Heart right ventricle (tissue), 16 donors: Measurements from ENCODE around the gene DPP9. TPM values are rescaled to one million over a fixed set of nuclear protein-coding genes. Genes with fewer than 3 reads are reported as not detected.

ENCODE experiments used
- ATAC-seq, 8 donors: fragments of 200-7000 bp; cut with Tn5 transposase; one replicate each; pipeline ENCODE4 v1.9.1; 2020; ENCODE audit warnings: mild to moderate bottlenecking in 8 of 8, moderate library complexity in 8 of 8, moderate number of reproducible peaks in 1 of 8
- DNase-seq, 2 donors: peaks; one replicate each; pipeline ENCODE4 v3.0.0-alpha.2; 2020
- H3K27ac ChIP-seq, 10 donors: fragments of 200-600 bp; sonication (generic) in 2 of 10; one replicate each; pipeline versions ENCODE4 v1.5.0 to v1.8.0; 2020 to 2022; ENCODE audit warnings: mild to moderate bottlenecking in 3 of 10
- H3K27me3 ChIP-seq, 7 donors: fragments of 200-600 bp; one replicate each; pipeline ENCODE4 v1.8.0; 2021 to 2022; ENCODE audit warnings: mild to moderate bottlenecking in 2 of 7
- H3K36me3 ChIP-seq, 9 donors: fragments of 200-600 bp; sonication (generic) in 1 of 9; one replicate each; pipeline versions ENCODE4 v1.5.0 to v1.8.0; 2020 to 2022; ENCODE audit warnings: mild to moderate bottlenecking in 2 of 9
- H3K4me1 ChIP-seq, 9 donors: fragments of 200-600 bp; sonication (generic) in 1 of 9; one replicate each; pipeline versions ENCODE4 v1.5.0 to v1.8.0; 2020 to 2022; ENCODE audit warnings: mild to moderate bottlenecking in 4 of 9
- H3K4me3 ChIP-seq, 10 donors: fragments of 200-600 bp; sonication (generic) in 2 of 10; one replicate each; pipeline versions ENCODE4 v1.5.0 to v1.8.0; 2020 to 2022; ENCODE audit warnings: mild to moderate bottlenecking in 7 of 10, moderate library complexity in 2 of 10
- H3K9me3 ChIP-seq, 11 donors: fragments of 200-600 bp in 10 of 11; sonication (generic) in 2 of 11; one replicate each; pipeline versions ENCODE4 v1.5.0 to v1.8.0; 2013 to 2022; ENCODE audit warnings: mild to moderate bottlenecking in 2 of 11, control low read depth in 1 of 11, moderate library complexity in 1 of 11
- WGBS, 2 donors: extraction: QIAGEN DNeasy Blood & Tissue Kit; methylation state at CpG; one replicate each; pipeline ENCODE4 v1.1.7; 2013; ENCODE audit warnings: inconsistent platforms in 1 of 2; 5-methylcytosine and 5-hydroxymethylcytosine counted together
- intact Hi-C, 10 donors: fragments of 100-400 bp; cut with DNase I; formaldehyde crosslinking; loops; one replicate each; pipeline versions ENCODE4 v1.11.1 to v1.14.2; 2022
- polyA plus RNA-seq, 2 donors: library from polyadenylated mRNA; stranded (reverse); fragments of 200-250 nt; gene quantifications; one replicate each; pipeline ENCODE4 v1.2.3, GENCODE V29; 2013
- total RNA-seq, 10 donors: library from RNA; stranded (reverse); fragmentation: NEBNext Ultra II Directional in 3 of 10; extraction: Animal tissue kit (Norgen Biotek cat#: 25700) in 3 of 10; gene quantifications; one replicate each; pipeline versions ENCODE4 v1.2.1 to v1.2.4, GENCODE V29; 2021 to 2023
- TF ChIP-seq, protein P1 (sequence below), 9 donors: fragments of 200-600 bp; sonication (generic) in 2 of 9; IDR thresholded peaks; one replicate each; pipeline versions ENCODE4 v1.5.0 to v1.8.0; 2021 to 2022; ENCODE audit warnings: antibody characterized with exemption in 9 of 9, mild to moderate bottlenecking in 5 of 9, moderate library complexity in 1 of 9
- donor health status: Arrhythmogenic right ventricular cardiomyopathy.
- donor health status: ischemic (EF 13 %, LVEDD 7.1; RV severe dilation, severe dysfunction).
- donor health status: healthy with polysubstance abuse.
- donor health status: DM: no; HTN: yes; CAD: no.
- donor health status: DM: no; HTN: no; CAD: no.
- donor health status: ischemic (EF 25% LVEDD 6.9; RV normal size, moderate dysfunction).
- donor health status: ischemic (EF 25% LVEDD 5.7; RV mildly dilated, moderate dysfunction).
- donor health status: healthy.
- donor health status: DM: yes; HTN: yes; CAD: no.
- donor health status: Ischemic cardiomyopathy.
- donor health status: ischemic (EF 35%, LVEDD 5.7; RV mildly dilated, moderate dysfunction).
- donor health status: nonischemic (EF 11% LVEDD 7.7; RV severe dilation, severe dysfunction).
- donor health status: DM: yes; HTN: yes; CAD: no.
- donor health status: PGD.
- donor health status: ischemic (EF 29% LVEDD 5.4; RV normal size, mild dysfunction).
- donor health status: nonischemic (EF 23%, LVEDD 6.1; RV moderate dilation, normal function).

The DPP9 gene
- total and polyA plus RNA-seq, 12 donors, result 34.0 to 52.2 (median 43.2) TPM

DNA sequence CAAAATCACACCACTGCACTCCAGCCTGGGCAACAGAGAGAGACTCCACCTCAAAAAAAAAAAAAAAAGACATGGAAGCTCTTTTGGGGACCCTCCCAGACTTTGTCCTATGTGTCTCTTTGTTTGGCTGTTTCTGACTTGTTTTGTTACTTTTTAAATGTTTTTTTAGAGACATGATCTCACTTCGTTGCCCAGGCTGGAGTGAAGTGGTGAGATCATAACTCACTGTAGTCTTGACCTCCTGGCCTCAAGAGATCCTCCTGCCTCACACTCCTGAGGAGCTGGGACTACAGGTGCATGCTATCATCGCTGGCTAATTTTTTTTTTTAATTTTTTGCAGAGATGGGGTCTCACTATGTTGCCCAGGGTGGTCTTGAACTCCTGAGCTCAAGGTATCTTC is 16.4 kb upstream of the DPP9 start:
- no peak overlapping the region for H3K4me3 ChIP-seq
- intact Hi-C loops, result loop anchor here in 1 of 10 donors (5.0 kb wide), 1 partner anchor 42 kb away; no protein-coding TSS in a partner anchor
- H3K36me3 ChIP-seq, result no peaks in the 10 kb centered on the region
- H3K27me3 ChIP-seq, result peaks cover 0 to 12% (median 0%) of the 10 kb centered on the region in 7 donors
- DNase-seq (no peak), ATAC-seq (no peak)
- 69 to 73% methylated on average over 2 of the region's 2 CpGs for WGBS, 2 donors
- no peaks in the 10 kb centered on the region for H3K9me3 ChIP-seq
- no peak overlapping the region for H3K27ac ChIP-seq
- TF ChIP-seq, protein P1, sequence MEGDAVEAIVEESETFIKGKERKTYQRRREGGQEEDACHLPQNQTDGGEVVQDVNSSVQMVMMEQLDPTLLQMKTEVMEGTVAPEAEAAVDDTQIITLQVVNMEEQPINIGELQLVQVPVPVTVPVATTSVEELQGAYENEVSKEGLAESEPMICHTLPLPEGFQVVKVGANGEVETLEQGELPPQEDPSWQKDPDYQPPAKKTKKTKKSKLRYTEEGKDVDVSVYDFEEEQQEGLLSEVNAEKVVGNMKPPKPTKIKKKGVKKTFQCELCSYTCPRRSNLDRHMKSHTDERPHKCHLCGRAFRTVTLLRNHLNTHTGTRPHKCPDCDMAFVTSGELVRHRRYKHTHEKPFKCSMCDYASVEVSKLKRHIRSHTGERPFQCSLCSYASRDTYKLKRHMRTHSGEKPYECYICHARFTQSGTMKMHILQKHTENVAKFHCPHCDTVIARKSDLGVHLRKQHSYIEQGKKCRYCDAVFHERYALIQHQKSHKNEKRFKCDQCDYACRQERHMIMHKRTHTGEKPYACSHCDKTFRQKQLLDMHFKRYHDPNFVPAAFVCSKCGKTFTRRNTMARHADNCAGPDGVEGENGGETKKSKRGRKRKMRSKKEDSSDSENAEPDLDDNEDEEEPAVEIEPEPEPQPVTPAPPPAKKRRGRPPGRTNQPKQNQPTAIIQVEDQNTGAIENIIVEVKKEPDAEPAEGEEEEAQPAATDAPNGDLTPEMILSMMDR (IDR thresholded peaks at IDR 0.05), result no peak
- peaks cover 0 to 22% (median 9%) of the 10 kb centered on the region in 9 donors for H3K4me1 ChIP-seq

DNA sequence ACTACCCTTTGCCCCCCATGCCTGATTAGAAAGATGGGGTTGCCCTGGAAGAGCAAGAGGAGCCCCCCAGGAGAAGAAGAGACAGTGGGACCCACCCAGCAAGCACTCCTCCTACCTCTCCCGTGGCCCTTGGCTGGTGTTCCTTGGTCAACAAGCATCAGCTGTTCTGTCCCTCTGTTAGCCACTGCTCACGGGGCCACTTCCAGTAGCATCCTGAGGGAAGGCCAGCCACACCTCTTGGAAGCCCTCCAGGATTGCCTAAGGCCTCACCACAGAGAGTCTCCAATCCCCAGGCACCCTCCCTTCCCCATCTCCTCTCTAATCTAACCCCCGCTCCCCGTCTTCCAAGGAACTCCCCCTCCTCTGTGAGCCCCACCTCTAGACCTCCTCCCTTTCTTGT is 15.1 kb upstream of the DPP9 start:
- TF ChIP-seq, protein P1 (IDR thresholded peaks at IDR 0.05), result no peak
- no peaks in the 10 kb centered on the region for H3K36me3 ChIP-seq
- no peak overlapping the region for H3K27ac ChIP-seq
- intact Hi-C loops, result loop anchor here in 3 of 10 donors (5.0 to 10.0 kb wide), 2 partner anchors 44 to 46 kb away; no protein-coding TSS in a partner anchor
- H3K9me3 ChIP-seq, result no peaks in the 10 kb centered on the region
- H3K4me3 ChIP-seq, result no peak overlapping the region
- H3K4me1 ChIP-seq, result peaks cover 0 to 12% (median 0%) of the 10 kb centered on the region in 9 donors
- peaks cover 0 to 12% (median 0%) of the 10 kb centered on the region in 7 donors for H3K27me3 ChIP-seq
- peak in 1 of 8 donors; percentile 47 for ATAC-seq
- WGBS, 2 donors, result 45 to 57% methylated on average over 4 of the region's 4 CpGs
- DNase-seq, result no peak

DNA sequence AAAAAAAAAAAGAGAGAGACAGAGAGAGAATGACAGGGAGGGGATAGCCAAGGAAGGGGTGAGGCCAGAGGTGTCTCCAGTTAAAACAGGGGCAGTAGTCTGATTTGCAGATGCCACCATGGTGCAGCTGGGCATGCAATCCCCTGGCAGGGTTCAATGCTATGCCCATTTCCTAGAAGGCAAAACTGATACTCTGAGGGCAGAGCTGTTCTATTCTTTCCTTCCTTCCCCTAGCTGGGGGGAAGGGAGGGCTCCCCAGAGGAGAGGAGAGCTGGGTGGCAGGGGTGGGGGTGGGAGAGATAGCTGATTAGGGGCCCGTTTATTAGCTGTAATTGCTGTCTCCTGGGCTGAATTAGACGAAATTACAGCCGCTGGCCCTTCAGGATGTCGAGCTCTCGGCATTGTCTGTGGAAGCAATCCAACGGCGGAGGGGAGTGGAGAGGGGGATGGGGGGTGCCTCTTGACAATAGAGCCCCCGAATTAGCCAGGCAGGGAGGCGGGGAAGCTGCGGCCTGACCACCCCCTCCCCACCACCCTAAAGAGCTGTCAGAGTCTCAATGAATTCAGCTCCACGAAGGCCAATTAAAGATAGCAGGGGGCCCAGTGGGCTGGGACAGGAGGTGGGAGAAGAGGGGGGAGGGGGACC is 14.4 kb upstream of the DPP9 start:
- no peak for DNase-seq
- 8 to 17% methylated on average over 11 of the region's 11 CpGs for WGBS, 2 donors
- H3K4me1 ChIP-seq, result peaks cover 0 to 11% (median 0%) of the 10 kb centered on the region in 9 donors
- no peak overlapping the region for H3K4me3 ChIP-seq
- TF ChIP-seq, protein P1 (IDR thresholded peaks at IDR 0.05), result no peak
- ATAC-seq, result no peak
- H3K36me3 ChIP-seq, result no peaks in the 10 kb centered on the region
- no peak overlapping the region for H3K27ac ChIP-seq
- no peaks in the 10 kb centered on the region for H3K9me3 ChIP-seq
- intact Hi-C loops, result loop anchor here in 3 of 10 donors (5.0 to 10.0 kb wide), 2 partner anchors 44 to 47 kb away; no protein-coding TSS in a partner anchor
- peaks cover 0 to 12% (median 0%) of the 10 kb centered on the region in 7 donors for H3K27me3 ChIP-seq

DNA sequence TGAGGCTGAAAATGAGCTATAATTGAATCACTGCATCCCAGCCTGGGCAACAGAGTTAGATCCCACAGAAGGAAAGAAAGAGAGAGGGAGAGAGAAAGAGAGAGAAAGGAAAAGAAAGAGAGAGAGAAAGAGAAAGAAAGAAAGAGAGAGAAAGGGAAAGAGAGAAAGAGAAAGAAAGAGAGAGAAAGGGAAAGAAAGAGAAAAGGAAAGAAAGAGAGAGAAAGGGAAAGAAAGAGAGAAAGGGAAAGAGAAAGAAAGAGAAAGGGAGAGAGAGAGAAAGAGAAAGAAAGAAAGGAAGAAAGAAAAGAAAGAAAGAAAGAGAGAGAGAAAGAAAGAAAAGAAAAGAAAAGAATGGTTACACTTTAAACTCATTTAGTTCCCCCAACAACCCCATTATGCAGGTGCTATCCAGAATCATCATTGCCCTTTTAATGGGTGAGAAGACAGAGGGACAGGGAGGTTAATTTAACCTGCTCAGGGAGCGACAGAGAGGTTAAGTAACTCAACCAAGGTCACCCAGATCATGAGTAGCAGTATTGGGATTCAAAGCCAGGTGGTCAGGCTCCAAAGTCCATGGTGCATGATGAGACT is 10.2 kb upstream of the DPP9 start:
- no peak for DNase-seq
- Histone ChIP-seq H3K27me3 (peaks cover 0 to 12% (median 0%) of the 10 kb centered on the region in 7 donors), H3K4me3 (no peak overlapping the region), H3K27ac (no peak overlapping the region), H3K36me3 (no peaks in the 10 kb centered on the region), H3K4me1 (peaks cover 0 to 8% (median 2%) of the 10 kb centered on the region in 9 donors), H3K9me3 (no peaks in the 10 kb centered on the region)
- 63 to 71% methylated on average over 1 of the region's 1 CpG for WGBS, 2 donors
- no peak for ATAC-seq
- intact Hi-C loops, result loop anchor here (2.0 to 10.0 kb wide), 6 partner anchors 33 to 71 kb away; partner anchors contain the start of gene FEM1A (in 2 of the 10)
- TF ChIP-seq, protein P1 (IDR thresholded peaks at IDR 0.05), result no peak
